AML-193 (cell line): ENCODE measurements around the gene PRPSAP2.
A peak's percentile ranks its signal among the peaks of the same experiment; 100 is the strongest.
"Not testable (repeated sequence)": the region's sequence is repeated elsewhere in the genome, so short reads cannot be mapped to it uniquely, and the experiment has no call there.

Experiments used
- DNase-seq, 2 experiments: peaks; one replicate each; lab custom pipeline; 2025; lab: John Stamatoyannopoulos, UW

The PRPSAP2 gene

DNA sequence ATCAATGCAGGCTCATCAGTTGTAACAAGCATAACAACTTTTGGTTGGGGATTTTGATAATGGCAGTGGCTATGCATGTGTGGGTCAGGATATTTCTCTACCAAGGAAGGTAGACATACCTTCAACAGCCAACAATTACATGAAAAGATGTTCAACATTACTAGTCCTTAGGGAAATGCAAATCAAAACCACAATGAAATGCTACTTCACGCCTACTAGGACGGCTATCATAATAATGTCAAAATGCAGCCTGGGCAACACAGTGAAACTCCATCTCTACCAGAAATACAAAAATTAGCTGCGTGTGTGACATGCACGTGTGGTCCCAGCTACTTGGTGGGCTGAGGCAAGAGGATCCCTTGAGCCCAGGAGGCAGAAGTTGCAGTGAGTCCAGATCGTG, 86.7 kb downstream of the PRPSAP2 start:
- no peak for DNase-seq

- DNase-seq, result no peak
Measured at GRCh38 chr17:18946536-18946935, 88.6 kb downstream of the PRPSAP2 start.

- DNase-seq, result no peak
Measured at GRCh38 chr17:18947866-18948265, 89.9 kb downstream of the PRPSAP2 start.

GRCh38 chr17:18948476-18949006, 90.6 kb downstream of the PRPSAP2 start:
- DNase-seq, result no peak

- DNase-seq, result no peak
Measured at GRCh38 chr17:18949566-18949965, 91.6 kb downstream of the PRPSAP2 start.

GRCh38 chr17:18950346-18950745, 92.4 kb downstream of the PRPSAP2 start:
- no peak for DNase-seq

- DNase-seq, result no peak
Measured at GRCh38 chr17:18950944-18951905, 93.3 kb downstream of the PRPSAP2 start.

GRCh38 chr17:18951941-18952842, 94.3 kb downstream of the PRPSAP2 start, which contains the start of gene SLC5A10:
TSS of gene SLC5A10 (plus strand) at chr17:18952165. CDS start at chr17:18952206, 41 bp downstream.
- no peak for DNase-seq

DNA sequence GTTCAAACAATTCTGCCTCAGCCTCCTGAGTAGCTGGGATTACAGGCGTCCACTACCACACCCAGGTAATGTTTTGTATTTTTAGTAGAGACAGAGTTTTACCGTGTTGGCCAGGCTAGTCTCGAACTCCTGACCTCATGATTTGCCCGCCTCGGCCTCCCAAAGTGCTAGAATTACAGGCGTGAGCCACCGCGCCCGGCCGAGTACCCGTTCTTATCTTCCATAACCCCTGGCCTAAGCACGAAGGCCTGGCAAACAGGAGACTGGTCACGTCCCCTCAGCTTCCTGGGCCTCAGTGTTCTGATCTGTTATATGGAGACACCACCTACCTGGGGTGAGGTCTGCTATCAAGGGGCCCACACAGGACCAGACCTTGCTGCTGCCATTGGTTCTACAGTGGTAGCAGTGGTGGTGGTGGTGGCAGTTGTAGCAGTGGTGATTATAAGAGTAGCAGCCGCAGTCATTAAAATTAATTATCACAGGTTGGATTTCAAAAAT, 95.3 kb downstream of the PRPSAP2 start:
- no peak for DNase-seq

DNA sequence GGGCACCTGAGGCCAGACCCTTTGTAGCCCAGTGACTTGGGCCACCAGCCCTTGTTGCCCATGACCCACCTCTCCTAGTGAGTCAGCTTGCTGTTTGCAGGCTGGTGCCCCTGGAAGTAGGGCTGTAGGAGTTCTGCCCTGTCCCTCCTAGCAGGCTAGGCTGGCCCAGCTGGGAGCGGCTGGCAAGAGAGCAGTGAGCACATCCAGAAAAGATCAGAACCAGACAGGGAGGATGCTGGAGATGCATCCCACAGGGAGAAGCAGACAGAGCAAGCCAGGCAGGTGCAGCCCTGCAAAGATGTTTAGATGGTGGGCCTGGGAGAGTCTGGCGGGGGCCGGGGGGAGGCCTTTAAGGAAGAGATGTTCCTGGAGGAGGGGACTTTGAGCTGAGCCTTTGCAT, 96.4 kb downstream of the PRPSAP2 start:
- no peak for DNase-seq

- DNase-seq, result no peak
Measured at GRCh38 chr17:18955009-18955408, 97.1 kb downstream of the PRPSAP2 start.

DNA sequence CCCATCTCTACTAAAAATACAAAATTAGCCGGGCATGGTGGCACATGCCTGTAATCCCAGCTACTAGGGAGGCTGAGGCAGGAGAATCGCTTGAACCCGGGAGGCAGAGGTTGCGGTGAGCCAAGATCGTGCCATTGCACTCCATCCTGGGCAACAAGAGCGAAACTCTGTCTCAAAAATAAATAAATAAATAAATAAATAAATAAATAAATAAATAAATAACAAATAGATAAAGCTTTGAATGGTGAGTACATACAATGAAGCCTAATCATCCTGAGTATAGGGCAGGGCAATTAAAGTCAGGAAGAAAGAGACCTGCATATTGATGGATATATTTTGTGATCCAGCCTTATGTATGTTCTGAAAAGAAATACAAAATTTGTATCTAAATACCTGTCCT, 98.1 kb downstream of the PRPSAP2 start:
- not testable (repeated sequence) for DNase-seq

DNA sequence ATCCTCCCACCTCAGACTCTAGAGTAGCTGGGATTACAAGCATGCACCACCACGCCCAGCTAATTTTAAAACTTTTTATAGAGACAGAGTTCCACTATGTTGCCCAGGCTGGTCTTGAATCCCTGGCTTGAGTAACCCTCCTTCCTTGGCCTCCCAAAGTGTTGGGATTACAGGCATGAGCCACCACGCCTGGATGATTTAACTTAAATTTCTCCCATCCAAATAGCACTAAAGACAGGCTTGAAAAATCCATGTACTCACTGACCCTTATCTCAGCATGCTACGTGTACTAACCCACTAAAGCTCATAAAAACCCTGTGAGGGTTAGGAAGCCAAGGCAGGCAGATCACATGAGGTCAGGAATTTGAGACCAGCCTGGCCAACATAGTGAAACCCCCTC, 98.7 kb downstream of the PRPSAP2 start:
- no peak for DNase-seq

DNA sequence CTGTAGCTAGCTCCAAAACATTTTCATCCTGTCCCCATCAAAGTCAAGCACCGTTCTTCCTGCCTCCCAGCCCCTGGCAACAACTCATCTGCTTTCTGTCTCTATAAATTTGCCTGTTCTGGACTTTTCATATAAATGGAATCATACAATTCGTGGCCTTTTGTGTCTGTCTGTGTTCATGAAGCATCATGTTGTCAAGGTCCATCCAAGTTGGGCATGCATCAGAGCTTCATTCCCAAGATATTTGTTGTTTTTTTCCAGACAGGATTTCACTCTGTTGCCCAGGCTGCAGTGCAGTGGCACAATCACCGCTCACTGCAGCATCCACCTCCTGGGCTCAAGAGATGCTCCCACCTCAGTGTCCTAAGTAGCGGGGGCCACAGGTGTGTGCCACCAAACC, 99.9 kb downstream of the PRPSAP2 start:
- no peak for DNase-seq

DNA sequence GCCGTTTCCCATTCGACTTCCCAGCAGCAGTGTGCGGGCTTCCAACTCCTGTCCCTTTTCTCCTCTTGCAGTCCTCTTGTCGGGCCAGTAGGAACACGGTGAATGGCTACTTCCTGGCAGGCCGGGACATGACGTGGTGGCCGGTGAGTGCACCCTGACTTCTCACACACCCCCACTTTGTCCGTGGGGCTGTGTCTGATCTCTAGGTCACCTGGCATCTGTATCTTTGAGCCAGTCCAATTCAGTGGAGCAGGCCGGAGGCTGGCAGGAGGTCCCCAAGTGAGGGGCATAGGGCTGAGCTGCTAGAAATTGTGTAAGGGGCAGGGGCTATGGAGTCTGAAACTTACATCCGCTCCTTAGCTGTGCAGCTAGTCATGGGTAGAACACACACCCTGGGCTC, 100.7 kb downstream of the PRPSAP2 start:
- no peak for DNase-seq

GRCh38 chr17:18959071-18959844, 101.3 kb downstream of the PRPSAP2 start:
- no peak for DNase-seq

- no peak for DNase-seq
Measured at GRCh38 chr17:18959845-18960240, 101.9 kb downstream of the PRPSAP2 start.

- DNase-seq, result no peak
Measured at GRCh38 chr17:18960241-18960665, 102.3 kb downstream of the PRPSAP2 start.

GRCh38 chr17:18960803-18961511, 103.0 kb downstream of the PRPSAP2 start:
- DNase-seq, result peak; percentile 15 to 21

DNA sequence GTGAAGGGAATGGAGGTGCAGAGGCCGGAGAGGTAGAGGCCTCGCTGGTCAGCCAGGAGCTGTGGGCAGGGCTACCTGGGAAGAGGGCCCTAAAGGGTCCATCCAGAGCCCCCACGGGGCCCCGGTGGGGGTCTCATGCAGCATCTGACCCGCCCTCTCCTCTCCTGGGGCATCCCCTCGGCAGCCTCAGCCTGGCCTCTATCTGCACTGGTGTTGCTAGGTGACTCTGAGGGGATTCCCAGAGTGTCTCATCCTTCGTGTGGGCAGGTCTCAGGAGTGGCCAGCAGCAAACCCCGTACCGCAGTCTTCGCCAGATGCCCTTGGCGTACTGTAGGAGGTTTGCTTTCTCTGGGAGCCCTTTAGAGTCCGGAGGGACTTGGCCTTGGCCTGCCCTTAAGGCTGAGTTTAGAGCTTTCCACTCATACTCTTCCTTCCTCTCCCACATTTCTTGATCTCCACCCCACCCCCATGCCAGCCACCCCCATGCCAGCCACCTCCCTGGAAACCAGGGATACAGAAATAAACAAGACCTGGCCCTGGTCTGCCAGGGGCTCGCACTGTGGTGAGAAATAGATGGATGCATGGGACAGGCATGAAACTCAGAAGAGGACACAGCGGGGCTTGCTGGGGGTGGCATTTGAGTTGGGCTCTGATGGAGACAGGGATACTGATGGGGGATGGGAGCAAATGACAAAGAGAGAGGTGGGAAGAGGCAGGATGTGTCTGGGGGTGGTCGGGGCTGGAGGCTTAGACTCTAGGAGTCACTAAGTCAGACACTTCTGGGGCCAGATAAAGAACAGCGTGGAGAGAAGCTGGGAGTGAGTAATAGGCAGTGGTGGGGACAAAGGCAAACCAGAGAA, 103.9 kb downstream of the PRPSAP2 start:
- no peak for DNase-seq
